GM19372 (cell line): ENCODE results near the gene PSMG3.

ENCODE experiments used
- ATAC-seq: cut with Tn5 transposase; IDR thresholded peaks from one replicate; pipeline ENCODE4 v1.9.1; 2021; ENCODE audit warnings: mild to moderate bottlenecking, low read depth, moderate library complexity; ENCODE audit not compliant: unreplicated experiment

The PSMG3 gene

GRCh38 chr7:1597066-1597760 lies 27.4 kb upstream of the PSMG3 start:
- ATAC-seq = no peak

- ATAC-seq = no peak
Measured at GRCh38 chr7:1596181-1597043, 26.6 kb upstream of the PSMG3 start.

- ATAC-seq = no peak
Measured at GRCh38 chr7:1595636-1596035, 25.8 kb upstream of the PSMG3 start.

GRCh38 chr7:1595027-1595426 lies 25.2 kb upstream of the PSMG3 start:
- ATAC-seq = no peak

- no peak for ATAC-seq
Measured at GRCh38 chr7:1593904-1594421, 24.1 kb upstream of the PSMG3 start.

GRCh38 chr7:1593091-1593866 lies 23.4 kb upstream of the PSMG3 start:
- ATAC-seq = no peak

- ATAC-seq = no peak
Measured at GRCh38 chr7:1592299-1592871, 22.6 kb upstream of the PSMG3 start.

- no peak for ATAC-seq
Measured at GRCh38 chr7:1591876-1592275, 22.0 kb upstream of the PSMG3 start.

- no peak for ATAC-seq
Measured at GRCh38 chr7:1591396-1591795, 21.6 kb upstream of the PSMG3 start.

- no peak for ATAC-seq
Measured at GRCh38 chr7:1590887-1591286, 21.1 kb upstream of the PSMG3 start.

GRCh38 chr7:1590476-1590875 lies 20.6 kb upstream of the PSMG3 start:
- ATAC-seq = no peak

- no peak for ATAC-seq
Measured at GRCh38 chr7:1588978-1589377, 19.1 kb upstream of the PSMG3 start.

GRCh38 chr7:1587738-1588137 lies 17.9 kb upstream of the PSMG3 start:
- no peak for ATAC-seq

- ATAC-seq = no peak
Measured at GRCh38 chr7:1586827-1587705, 17.2 kb upstream of the PSMG3 start.

GRCh38 chr7:1586126-1586826 lies 16.4 kb upstream of the PSMG3 start:
- ATAC-seq = no peak

GRCh38 chr7:1585142-1585981 lies 15.5 kb upstream of the PSMG3 start:
- ATAC-seq = no peak

GRCh38 chr7:1584700-1585099 lies 14.9 kb upstream of the PSMG3 start:
- ATAC-seq = no peak
